Measurements from ENCODE around the gene KLHL21.

DNA sequence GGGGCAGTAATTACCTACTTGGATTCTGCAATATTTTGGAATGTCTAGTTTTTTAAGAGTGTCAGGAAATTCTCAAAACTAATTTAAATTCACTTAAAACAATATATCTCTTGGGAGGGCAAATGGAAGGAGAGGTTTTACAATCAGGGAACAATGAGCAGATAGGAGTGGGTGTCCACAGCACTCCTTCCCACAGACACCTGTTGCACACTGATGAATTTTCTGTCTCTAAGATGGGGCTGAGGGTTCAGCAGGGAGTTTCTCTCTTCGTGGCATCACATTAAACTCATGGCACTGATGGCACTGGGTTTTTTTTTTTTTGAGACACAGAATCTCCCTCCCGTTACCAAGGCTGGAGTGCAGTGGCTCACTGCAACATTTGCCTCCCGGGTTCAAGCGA, 16.4 kb upstream of the KLHL21 start:
- TF ChIP-seq, protein P1, sequence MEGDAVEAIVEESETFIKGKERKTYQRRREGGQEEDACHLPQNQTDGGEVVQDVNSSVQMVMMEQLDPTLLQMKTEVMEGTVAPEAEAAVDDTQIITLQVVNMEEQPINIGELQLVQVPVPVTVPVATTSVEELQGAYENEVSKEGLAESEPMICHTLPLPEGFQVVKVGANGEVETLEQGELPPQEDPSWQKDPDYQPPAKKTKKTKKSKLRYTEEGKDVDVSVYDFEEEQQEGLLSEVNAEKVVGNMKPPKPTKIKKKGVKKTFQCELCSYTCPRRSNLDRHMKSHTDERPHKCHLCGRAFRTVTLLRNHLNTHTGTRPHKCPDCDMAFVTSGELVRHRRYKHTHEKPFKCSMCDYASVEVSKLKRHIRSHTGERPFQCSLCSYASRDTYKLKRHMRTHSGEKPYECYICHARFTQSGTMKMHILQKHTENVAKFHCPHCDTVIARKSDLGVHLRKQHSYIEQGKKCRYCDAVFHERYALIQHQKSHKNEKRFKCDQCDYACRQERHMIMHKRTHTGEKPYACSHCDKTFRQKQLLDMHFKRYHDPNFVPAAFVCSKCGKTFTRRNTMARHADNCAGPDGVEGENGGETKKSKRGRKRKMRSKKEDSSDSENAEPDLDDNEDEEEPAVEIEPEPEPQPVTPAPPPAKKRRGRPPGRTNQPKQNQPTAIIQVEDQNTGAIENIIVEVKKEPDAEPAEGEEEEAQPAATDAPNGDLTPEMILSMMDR (IDR thresholded peaks at IDR 0.05): no peak
- TF ChIP-seq POLR2A (IDR thresholded peaks at IDR 0.05): no peak

All from prostate gland (tissue), 2 donors.